HG02763 (cell line): ENCODE measurements around the gene METTL18.

Experiments used
- ATAC-seq: cut with Tn5 transposase; IDR thresholded peaks from one replicate; pipeline ENCODE4 v1.9.1; 2021; ENCODE audit warnings: mild to moderate bottlenecking, moderate library complexity; ENCODE audit not compliant: unreplicated experiment

METTL18 gene

GRCh38 chr1:169786974-169787373, 7.7 kb downstream of the METTL18 start:
- no peak for ATAC-seq

- ATAC-seq, result no peak
These were observed 9.4 kb downstream of the METTL18 start for GRCh38 chr1:169785267-169785666.

GRCh38 chr1:169784102-169784501, 10.6 kb downstream of the METTL18 start:
- no peak for ATAC-seq

DNA sequence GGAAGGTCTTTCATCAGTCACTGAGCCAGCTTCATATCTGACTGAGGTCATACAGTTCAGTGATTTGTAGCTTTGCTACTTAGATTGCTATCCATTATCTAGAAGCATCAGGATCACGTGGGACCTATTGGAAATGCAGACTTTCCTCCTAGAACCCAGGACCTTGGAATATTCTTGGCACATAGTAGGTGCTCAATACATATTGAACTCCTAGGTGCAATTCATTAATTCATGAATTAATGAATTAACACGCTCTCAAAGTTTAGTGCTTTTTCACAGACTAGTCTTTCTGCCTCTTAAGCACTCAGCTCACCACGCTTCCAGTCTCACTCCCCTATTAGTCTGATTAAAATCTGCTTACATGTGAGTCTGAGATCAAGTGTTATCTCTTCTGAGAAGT, 12.1 kb downstream of the METTL18 start:
- ATAC-seq, result no peak

DNA sequence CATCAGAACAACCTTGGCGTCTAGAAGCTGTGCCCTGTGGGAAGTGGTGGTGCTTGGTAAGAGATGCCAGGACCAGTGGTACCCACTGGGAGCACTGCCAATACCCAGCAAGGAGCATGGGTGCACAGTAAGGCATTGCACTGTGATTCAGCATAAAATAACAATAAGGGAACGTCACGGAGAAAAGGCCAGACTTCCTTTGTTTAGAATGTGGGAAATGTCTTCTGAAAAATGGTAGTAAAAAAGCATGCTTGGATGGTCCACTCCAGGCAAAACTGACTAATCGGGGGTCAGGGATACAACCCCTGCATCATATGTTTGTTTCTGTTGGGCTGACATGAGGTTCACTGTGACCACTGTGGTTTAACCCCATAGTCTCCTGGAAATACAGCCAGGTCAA, 14.7 kb downstream of the METTL18 start:
- ATAC-seq, result no peak

GRCh38 chr1:169779150-169779549, 15.6 kb downstream of the METTL18 start:
- no peak for ATAC-seq

- no peak for ATAC-seq
These were observed 18.3 kb downstream of the METTL18 start for GRCh38 chr1:169776440-169776839.

DNA sequence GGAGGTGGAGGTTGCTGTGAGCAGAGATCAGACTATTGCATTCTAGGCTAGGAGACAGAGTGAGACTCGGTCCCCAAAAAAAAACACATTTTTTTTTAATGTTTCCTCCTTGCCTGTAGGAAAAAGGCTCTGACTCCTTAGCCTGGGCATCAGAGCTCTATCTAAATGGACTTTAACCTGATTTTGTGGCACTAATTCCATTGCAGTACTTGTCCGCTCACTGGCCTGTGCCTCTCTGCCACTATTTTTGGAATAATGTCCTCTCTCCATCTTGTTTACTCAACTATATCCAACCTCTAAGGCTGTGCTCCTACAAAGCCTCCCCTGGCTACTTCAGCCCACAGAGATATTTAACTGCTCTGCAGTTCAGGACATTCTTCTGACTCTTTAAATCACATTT, 26.5 kb downstream of the METTL18 start:
- ATAC-seq, result no peak

- no peak for ATAC-seq
These were observed 29.0 kb downstream of the METTL18 start for GRCh38 chr1:169765580-169766331.

- no peak for ATAC-seq
These were observed 29.8 kb downstream of the METTL18 start for GRCh38 chr1:169764919-169765318.

- no peak for ATAC-seq
These were observed 32.0 kb downstream of the METTL18 start for GRCh38 chr1:169762699-169763098.

DNA sequence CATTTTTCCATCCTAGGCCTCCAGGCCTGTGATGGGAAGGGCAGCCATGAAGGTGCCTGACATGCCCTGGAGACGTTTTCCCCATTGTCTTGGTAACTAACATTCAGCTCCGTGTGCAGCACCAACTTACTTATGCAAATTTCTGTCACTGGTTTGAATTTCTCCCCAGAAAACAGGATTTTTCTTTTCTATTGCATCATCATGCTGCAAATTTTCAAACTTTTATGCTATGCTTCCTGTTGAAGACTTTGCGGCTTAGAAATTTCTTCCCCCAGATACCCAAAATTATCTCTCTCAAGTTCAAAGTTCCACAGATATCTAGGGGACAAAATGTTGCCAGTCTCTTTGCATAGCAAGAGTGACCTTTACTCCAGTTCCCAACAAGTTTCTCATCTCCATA, 35.7 kb downstream of the METTL18 start:
- ATAC-seq, result no peak

GRCh38 chr1:169753549-169753948, 41.2 kb downstream of the METTL18 start:
- ATAC-seq, result no peak

GRCh38 chr1:169750041-169750440, 44.7 kb downstream of the METTL18 start:
- ATAC-seq, result no peak

- ATAC-seq, result no peak
These were observed 48.2 kb downstream of the METTL18 start for GRCh38 chr1:169746550-169746949.

DNA sequence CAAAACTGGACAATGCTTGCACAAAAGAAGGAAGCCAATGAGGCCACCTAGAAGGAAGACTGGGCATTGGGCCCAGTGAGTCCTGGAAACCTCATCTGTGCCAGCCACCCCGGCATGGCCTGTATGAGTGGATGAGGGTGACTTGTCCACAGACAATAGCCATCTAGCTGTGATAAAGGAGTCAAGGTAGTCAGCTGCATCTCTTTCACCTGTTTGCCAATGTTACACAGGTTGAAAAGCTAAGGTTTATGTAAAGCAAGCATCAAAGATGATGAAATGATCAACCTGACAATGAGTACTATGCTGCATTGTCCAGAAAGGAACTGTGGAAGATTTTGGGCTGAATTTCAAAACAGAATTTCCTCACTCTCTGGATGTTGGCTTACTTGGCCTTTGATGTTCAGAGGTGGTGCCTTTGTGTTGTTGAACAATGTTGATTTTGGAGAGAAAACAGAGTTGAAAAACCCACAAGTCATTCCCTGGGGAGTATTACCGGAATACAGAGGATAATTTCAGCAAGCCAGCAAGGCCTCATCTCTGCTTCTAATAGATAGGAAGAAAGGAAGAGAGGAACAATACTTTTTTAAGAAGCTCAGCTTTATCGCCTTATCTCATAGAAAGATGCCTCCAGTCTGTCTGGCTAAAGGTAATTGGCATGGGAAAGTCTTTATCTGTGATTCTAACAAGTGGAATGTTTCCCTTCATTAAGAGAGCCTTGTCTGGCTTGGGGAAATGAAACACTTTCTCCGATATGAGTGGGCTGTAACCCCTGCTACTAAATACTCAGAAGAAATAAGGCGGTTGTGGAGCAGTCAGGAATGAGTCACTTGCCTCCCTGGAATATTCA, 49.5 kb downstream of the METTL18 start:
- no peak for ATAC-seq
